ENCODE measurements around the gene CXXC4.

CXXC4 gene

GRCh38 chr4:104420766-104421165, 73.9 kb downstream of the CXXC4 start:
- no peak for DNase-seq (ENCODE audit: low spot score)

Measured in SK-N-DZ (cell line).